ENCODE data around the gene CASP9.

Gene CASP9

GRCh38 chr1:15442759-15443158 lies 81.3 kb downstream of the CASP9 start:
- no peak for DNase-seq (ENCODE audit: extremely low read depth, insufficient read length)
- H3K27me3 ChIP-seq (replicated peaks; ENCODE audit: control insufficient read depth, insufficient read depth, low read length), result no peaks in the 10 kb centered on the region
- TF ChIP-seq, protein P1, sequence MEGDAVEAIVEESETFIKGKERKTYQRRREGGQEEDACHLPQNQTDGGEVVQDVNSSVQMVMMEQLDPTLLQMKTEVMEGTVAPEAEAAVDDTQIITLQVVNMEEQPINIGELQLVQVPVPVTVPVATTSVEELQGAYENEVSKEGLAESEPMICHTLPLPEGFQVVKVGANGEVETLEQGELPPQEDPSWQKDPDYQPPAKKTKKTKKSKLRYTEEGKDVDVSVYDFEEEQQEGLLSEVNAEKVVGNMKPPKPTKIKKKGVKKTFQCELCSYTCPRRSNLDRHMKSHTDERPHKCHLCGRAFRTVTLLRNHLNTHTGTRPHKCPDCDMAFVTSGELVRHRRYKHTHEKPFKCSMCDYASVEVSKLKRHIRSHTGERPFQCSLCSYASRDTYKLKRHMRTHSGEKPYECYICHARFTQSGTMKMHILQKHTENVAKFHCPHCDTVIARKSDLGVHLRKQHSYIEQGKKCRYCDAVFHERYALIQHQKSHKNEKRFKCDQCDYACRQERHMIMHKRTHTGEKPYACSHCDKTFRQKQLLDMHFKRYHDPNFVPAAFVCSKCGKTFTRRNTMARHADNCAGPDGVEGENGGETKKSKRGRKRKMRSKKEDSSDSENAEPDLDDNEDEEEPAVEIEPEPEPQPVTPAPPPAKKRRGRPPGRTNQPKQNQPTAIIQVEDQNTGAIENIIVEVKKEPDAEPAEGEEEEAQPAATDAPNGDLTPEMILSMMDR (IDR thresholded peaks at IDR 0.05; ENCODE audit: insufficient read depth, low read length, poor library complexity, severe bottlenecking), result no peak
- no peak overlapping the region for H3K4me3 ChIP-seq (replicated peaks; ENCODE audit: low read depth, low read length)
- no peaks in the 10 kb centered on the region for H3K36me3 ChIP-seq (ENCODE audit: control insufficient read depth, insufficient read depth, low read length)

DNA sequence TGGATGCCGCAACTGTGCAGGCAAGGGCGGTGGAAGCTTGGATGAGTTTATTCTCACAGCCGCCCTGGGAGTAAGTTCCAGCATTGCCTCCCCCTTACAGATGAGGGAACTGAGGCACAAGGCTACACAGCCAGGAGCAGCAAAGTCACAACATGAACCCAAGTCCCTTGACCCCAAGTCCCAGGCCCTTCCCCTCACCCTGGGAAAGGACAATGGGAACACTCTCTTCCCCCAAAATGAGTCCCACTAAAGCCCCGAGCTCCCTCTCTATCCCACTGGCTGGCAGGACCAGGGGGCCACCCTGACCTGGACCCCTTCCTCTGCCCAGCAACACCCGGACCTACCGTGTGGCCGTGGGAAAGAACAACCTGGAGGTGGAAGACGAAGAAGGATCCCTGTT lies 81.9 kb downstream of the CASP9 start:
- no peaks in the 10 kb centered on the region for H3K36me3 ChIP-seq (ENCODE audit: control insufficient read depth, insufficient read depth, low read length)
- no peaks in the 10 kb centered on the region for H3K27me3 ChIP-seq (replicated peaks; ENCODE audit: control insufficient read depth, insufficient read depth, low read length)
- TF ChIP-seq, protein P1 (IDR thresholded peaks at IDR 0.05; ENCODE audit: insufficient read depth, low read length, poor library complexity, severe bottlenecking), result no peak
- no peak overlapping the region for H3K4me3 ChIP-seq (replicated peaks; ENCODE audit: low read depth, low read length)
- DNase-seq (ENCODE audit: extremely low read depth, insufficient read length), result no peak
